Naive thymus-derived CD4-positive, alpha-beta T cell (primary cell): ENCODE results near the gene UVRAG. TPM values are rescaled to one million over a fixed set of nuclear protein-coding genes. Genes with fewer than 3 reads are reported as not detected.

Source experiments
- ATAC-seq: fragments of 150-1000 bp; cut with Tn5 transposase; 2 replicates; pipeline ENCODE4 v1.10.0; 2021; ENCODE audit warnings: mild to moderate bottlenecking, moderate library complexity
- CTCF ChIA-PET: fragments of 350-600 bp; sonication (Branson Sonifier 250); formaldehyde crosslinking; loops from one replicate; lab custom pipeline; 2021; ENCODE audit warnings: antibody characterized with exemption; lab: Charles Lee
- POLR2A ChIA-PET: fragments of 350-600 bp; sonication (Branson Sonifier 250); formaldehyde crosslinking; loops from one replicate; lab custom pipeline; 2021; ENCODE audit warnings: antibody characterized with exemption, inconsistent platforms; lab: Charles Lee
- DNase-seq, 9 donors: peaks; one replicate each; pipeline versions ENCODE4 v3.0.0 to v3.0.0-alpha.2; 2020 to 2022; ENCODE audit warnings: mixed read lengths in 1 of 9
- H3K27ac ChIP-seq: one replicate; pipeline ENCODE4 v1.7.0; 2013; ENCODE audit warnings: mild to moderate bottlenecking, low read depth, low read length, moderate library complexity
- H3K27me3 ChIP-seq, 2 donors: one replicate each; pipeline ENCODE4 v1.7.0; 2013; ENCODE audit warnings: low read length in 2 of 2, mild to moderate bottlenecking in 2 of 2, moderate library complexity in 2 of 2; ENCODE audit not compliant: control insufficient read depth in 2 of 2, insufficient read depth in 2 of 2
- H3K36me3 ChIP-seq, 3 experiments: 1 replicate in 2 of 3; 2 replicates in 1 of 3; pipeline ENCODE4 v1.7.0; 2013; ENCODE audit warnings: low read length in 3 of 3, mild to moderate bottlenecking in 3 of 3, moderate library complexity in 1 of 3; ENCODE audit not compliant: insufficient read depth in 3 of 3, control insufficient read depth in 2 of 3
- H3K4me1 ChIP-seq, 2 donors: one replicate each; pipeline ENCODE4 v1.7.0; 2013; ENCODE audit warnings: low read length in 2 of 2, mild to moderate bottlenecking in 2 of 2, moderate library complexity in 1 of 2; ENCODE audit not compliant: control insufficient read depth in 2 of 2, insufficient read depth in 2 of 2
- H3K4me3 ChIP-seq: 2 replicates; pipeline ENCODE4 v1.7.0; 2013; ENCODE audit warnings: mild to moderate bottlenecking, low read length
- H3K9me3 ChIP-seq, 3 experiments: 1 replicate in 2 of 3; 2 replicates in 1 of 3; pipeline ENCODE4 v1.7.0; 2013; ENCODE audit warnings: low read length in 3 of 3; ENCODE audit not compliant: control insufficient read depth in 2 of 3
- H3K27ac Mint-ChIP-seq, 9 donors: one replicate each; pipeline ENCODE4 v1.8.0; 2020 to 2022; ENCODE audit warnings: mixed read lengths in 9 of 9, mild to moderate bottlenecking in 8 of 9, moderate library complexity in 5 of 9, inconsistent platforms in 2 of 9
- H3K27me3 Mint-ChIP-seq, 5 donors: one replicate each; pipeline ENCODE4 v1.8.0; 2021 to 2022; ENCODE audit warnings: mixed read lengths in 5 of 5, mild to moderate bottlenecking in 1 of 5
- H3K36me3 Mint-ChIP-seq, 5 donors: one replicate each; pipeline ENCODE4 v1.8.0; 2020 to 2022; ENCODE audit warnings: mixed read lengths in 5 of 5, mild to moderate bottlenecking in 3 of 5, inconsistent platforms in 1 of 5
- H3K4me1 Mint-ChIP-seq, 7 donors: one replicate each; pipeline ENCODE4 v1.8.0; 2020 to 2022; ENCODE audit warnings: mixed read lengths in 7 of 7, mild to moderate bottlenecking in 3 of 7, inconsistent platforms in 1 of 7
- H3K4me3 Mint-ChIP-seq, 10 donors: one replicate each; pipeline ENCODE4 v1.8.0; 2020 to 2022; ENCODE audit warnings: mild to moderate bottlenecking in 10 of 10, mixed read lengths in 10 of 10, moderate library complexity in 6 of 10, inconsistent platforms in 2 of 10
- H3K9me3 Mint-ChIP-seq, 11 donors: one replicate each; pipeline ENCODE4 v1.8.0; 2020 to 2022; ENCODE audit warnings: mixed read lengths in 11 of 11, mild to moderate bottlenecking in 4 of 11, inconsistent platforms in 1 of 11, moderate library complexity in 1 of 11
- intact Hi-C, 2 donors: fragments of 100-400 bp; cut with micrococcal nuclease; formaldehyde crosslinking; loops; one replicate each; pipeline ENCODE4 v1.15.1; 2023
- polyA plus RNA-seq, 2 donors: library from polyadenylated mRNA; unstranded; fragments of 300-500 nt; fragmentation: Illumina TruSeq; gene quantifications; one replicate each; pipeline ENCODE4 v1.2.3, GENCODE V29; 2021
- total RNA-seq, 6 experiments: library from RNA in 5 of 6; stranded (reverse) in 5 of 6; gene quantifications; 1 replicate in 5 of 6; 2 replicates in 1 of 6; pipeline ENCODE4 v1.2.3 and lab custom pipeline; 2021 to 2026

UVRAG gene
- total and polyA plus RNA-seq, 7 experiments from 2014 or later: 12.3 to 46.1 (median 24.6) TPM

GRCh38 chr11:75789521-75789920 is 25.5 kb upstream of the UVRAG start:
- Histone ChIP-seq H3K36me3 (no peaks in the 10 kb centered on the region), H3K27ac (no peak overlapping the region), H3K4me1 (no peaks in the 10 kb centered on the region), H3K27me3 (no peaks in the 10 kb centered on the region), H3K4me3 (no peak overlapping the region), H3K9me3 (no peaks in the 10 kb centered on the region)
- H3K36me3 Mint-ChIP-seq: no peaks in the 10 kb centered on the region
- ChIA-PET CTCF (no interaction called here), POLR2A (no interaction called here)
- H3K4me1 Mint-ChIP-seq: no peaks in the 10 kb centered on the region
- no peaks in the 10 kb centered on the region for H3K9me3 Mint-ChIP-seq
- DNase-seq: no peak
- H3K27me3 Mint-ChIP-seq: no peaks in the 10 kb centered on the region
- intact Hi-C loops: no loop called here
- no peak overlapping the region for H3K4me3 Mint-ChIP-seq
- no peak overlapping the region for H3K27ac Mint-ChIP-seq
- ATAC-seq: no peak

- CTCF ChIA-PET: interaction anchor here (0.5 kb wide), 1 partner anchor 1265 kb away, joined by 5 read pairs; no protein-coding TSS in a partner anchor
- Histone ChIP-seq H3K27me3 (no peaks in the 10 kb centered on the region), H3K4me1 (no peaks in the 10 kb centered on the region), H3K9me3 (no peaks in the 10 kb centered on the region), H3K36me3 (no peaks in the 10 kb centered on the region), H3K4me3 (no peak overlapping the region), H3K27ac (no peak overlapping the region)
- Mint-ChIP-seq H3K36me3 (no peaks in the 10 kb centered on the region), H3K9me3 (no peaks in the 10 kb centered on the region), H3K4me3 (no peak overlapping the region), H3K27me3 (peaks cover 0 to 2% (median 0%) of the 10 kb centered on the region in 5 donors), H3K27ac (no peak overlapping the region), H3K4me1 (no peaks in the 10 kb centered on the region)
- POLR2A ChIA-PET: no interaction called here
- intact Hi-C loops: no loop called here
- DNase-seq (no peak), ATAC-seq (no peak)
Measured at GRCh38 chr11:75790986-75791385, 24.0 kb upstream of the UVRAG start.

GRCh38 chr11:75792127-75792731 is 22.8 kb upstream of the UVRAG start:
- Histone ChIP-seq H3K27me3 (no peaks in the 10 kb centered on the region), H3K27ac (no peak overlapping the region), H3K9me3 (no peaks in the 10 kb centered on the region), H3K4me3 (no peak overlapping the region), H3K4me1 (no peaks in the 10 kb centered on the region), H3K36me3 (no peaks in the 10 kb centered on the region)
- H3K4me3 Mint-ChIP-seq: no peak overlapping the region
- peaks cover 0 to 2% (median 0%) of the 10 kb centered on the region in 5 donors for H3K27me3 Mint-ChIP-seq
- no peaks in the 10 kb centered on the region for H3K4me1 Mint-ChIP-seq
- intact Hi-C loops: no loop called here
- H3K27ac Mint-ChIP-seq: no peak overlapping the region
- DNase-seq (no peak), ATAC-seq (no peak)
- POLR2A ChIA-PET: no interaction called here
- H3K9me3 Mint-ChIP-seq: no peaks in the 10 kb centered on the region
- CTCF ChIA-PET: no interaction called here
- no peaks in the 10 kb centered on the region for H3K36me3 Mint-ChIP-seq

DNA sequence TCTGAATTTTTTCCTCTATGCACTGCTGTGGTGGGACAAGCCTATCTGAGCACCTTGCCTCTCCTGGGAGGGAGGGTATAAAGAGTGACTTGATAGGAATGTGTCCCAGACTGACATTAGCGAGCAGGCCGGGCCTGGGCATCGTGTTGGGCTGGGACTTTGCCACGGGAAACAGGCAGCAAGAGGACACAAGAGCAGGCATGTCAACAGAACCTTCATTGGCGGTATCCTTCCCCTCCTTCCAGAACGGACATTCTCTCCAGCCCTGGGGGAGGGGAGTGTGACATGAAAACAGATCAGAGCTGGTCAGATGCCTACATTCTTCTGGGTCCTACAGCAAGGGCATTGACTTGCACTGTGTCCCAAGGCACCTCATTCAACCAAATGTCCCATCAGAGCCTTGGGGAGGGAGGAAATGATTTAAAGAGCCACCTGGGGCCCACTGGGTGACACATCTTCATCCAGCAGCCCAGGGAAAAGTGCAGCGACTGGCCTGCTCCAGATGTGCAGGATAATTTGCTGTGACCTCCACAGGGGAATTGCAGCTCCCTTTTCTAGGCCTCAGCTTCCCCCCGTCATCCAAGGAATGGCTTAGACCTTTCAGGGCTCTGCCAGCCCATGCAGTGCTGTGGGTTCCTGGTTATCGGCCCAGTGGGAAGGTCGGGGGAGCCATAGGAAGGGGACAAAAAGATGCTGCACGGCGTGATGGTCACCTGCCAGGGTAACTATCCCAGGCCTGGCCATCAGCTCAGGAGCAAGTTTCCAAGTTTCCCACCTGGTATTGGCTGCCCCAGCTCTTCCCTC is 21.8 kb upstream of the UVRAG start:
- no peaks in the 10 kb centered on the region for H3K36me3 ChIP-seq
- no peak overlapping the region for H3K4me3 ChIP-seq
- H3K4me1 ChIP-seq: no peaks in the 10 kb centered on the region
- DNase-seq: no peak
- H3K9me3 Mint-ChIP-seq: no peaks in the 10 kb centered on the region
- no peaks in the 10 kb centered on the region for H3K9me3 ChIP-seq
- no peaks in the 10 kb centered on the region for H3K36me3 Mint-ChIP-seq
- H3K4me3 Mint-ChIP-seq: no peak overlapping the region
- H3K27ac Mint-ChIP-seq: no peak overlapping the region
- ChIA-PET POLR2A (no interaction called here), CTCF (interaction anchor here (1.0 to 1.2 kb wide), 2 partner anchors 10 to 75 kb away, joined by 6 to 7 read pairs; no protein-coding TSS in a partner anchor)
- no peaks in the 10 kb centered on the region for H3K4me1 Mint-ChIP-seq
- no peak overlapping the region for H3K27ac ChIP-seq
- ATAC-seq: no peak
- peaks cover 0 to 2% (median 0%) of the 10 kb centered on the region in 5 donors for H3K27me3 Mint-ChIP-seq
- intact Hi-C loops: no loop called here
- H3K27me3 ChIP-seq: no peaks in the 10 kb centered on the region

- ChIA-PET CTCF (interaction anchor here (1.0 to 1.2 kb wide), 2 partner anchors 9 to 74 kb away, joined by 6 to 7 read pairs; no protein-coding TSS in a partner anchor), POLR2A (no interaction called here)
- no peak overlapping the region for H3K27ac Mint-ChIP-seq
- no peaks in the 10 kb centered on the region for H3K9me3 Mint-ChIP-seq
- ATAC-seq: no peak
- H3K27me3 Mint-ChIP-seq: peaks cover 0 to 2% (median 0%) of the 10 kb centered on the region in 5 donors
- Histone ChIP-seq H3K4me1 (no peaks in the 10 kb centered on the region), H3K27ac (no peak overlapping the region), H3K36me3 (no peaks in the 10 kb centered on the region), H3K9me3 (no peaks in the 10 kb centered on the region), H3K27me3 (no peaks in the 10 kb centered on the region), H3K4me3 (no peak overlapping the region)
- intact Hi-C loops: no loop called here
- no peak for DNase-seq
- H3K4me1 Mint-ChIP-seq: no peaks in the 10 kb centered on the region
- H3K4me3 Mint-ChIP-seq: no peak overlapping the region
- no peaks in the 10 kb centered on the region for H3K36me3 Mint-ChIP-seq
Measured at GRCh38 chr11:75793966-75794365, 21.0 kb upstream of the UVRAG start.

- DNase-seq (no peak), ATAC-seq (no peak)
- Histone ChIP-seq H3K27me3 (no peaks in the 10 kb centered on the region), H3K9me3 (no peaks in the 10 kb centered on the region), H3K36me3 (no peaks in the 10 kb centered on the region), H3K27ac (no peak overlapping the region), H3K4me3 (no peak overlapping the region), H3K4me1 (no peaks in the 10 kb centered on the region)
- POLR2A ChIA-PET: no interaction called here
- peak overlapping the region in 1 of 9 donors; percentile 60 for H3K27ac Mint-ChIP-seq
- no peaks in the 10 kb centered on the region for H3K36me3 Mint-ChIP-seq
- intact Hi-C loops: no loop called here
- CTCF ChIA-PET: no interaction called here
- H3K4me3 Mint-ChIP-seq: no peak overlapping the region
- no peaks in the 10 kb centered on the region for H3K9me3 Mint-ChIP-seq
- H3K4me1 Mint-ChIP-seq: no peaks in the 10 kb centered on the region
- H3K27me3 Mint-ChIP-seq: peaks cover 0 to 2% (median 0%) of the 10 kb centered on the region in 5 donors
Measured at GRCh38 chr11:75795276-75796090, 19.5 kb upstream of the UVRAG start.
